Ovary (tissue), 10 donors: ENCODE data around the gene DCAF8L1. TPM values are rescaled to one million over a fixed set of nuclear protein-coding genes. Genes with fewer than 3 reads are reported as not detected.

Source experiments
- DNase-seq, 5 donors: peaks; one replicate each; pipeline ENCODE4 v3.0.0-alpha.2; 2019 to 2020
- H3K27ac ChIP-seq, 2 donors: fragments of 200-600 bp; one replicate each; pipeline versions ENCODE4 v1.5.1 to v1.8.0; 2019 to 2022
- H3K27me3 ChIP-seq: fragments of 200-600 bp; one replicate; pipeline ENCODE4 v1.8.0; 2022
- H3K36me3 ChIP-seq: fragments of 200-600 bp; sonication (generic); one replicate; pipeline ENCODE4 v1.5.1; 2019
- H3K4me1 ChIP-seq: one replicate; pipeline ENCODE4 v1.8.1; 2013; ENCODE audit warnings: mild to moderate bottlenecking, moderate library complexity; ENCODE audit not compliant: insufficient read depth
- H3K4me3 ChIP-seq: fragments of 200-600 bp; sonication (generic); one replicate; pipeline ENCODE4 v1.5.1; 2017
- H3K9me3 ChIP-seq, 2 donors: fragments of 200-600 bp in 1 of 2; sonication (generic) in 1 of 2; one replicate each; pipeline versions ENCODE4 v1.5.1 to v1.8.1; 2013 to 2019; ENCODE audit warnings: mild to moderate bottlenecking in 1 of 2, moderate library complexity in 1 of 2
- CTCF ChIP-seq, 3 donors: fragments of 450-650 bp in 2 of 3; fragments of 200-600 bp in 1 of 3; IDR thresholded peaks; one replicate each; pipeline versions ENCODE4 v1.5.1 to v1.8.0; 2016 to 2022; ENCODE audit warnings: antibody characterized with exemption in 3 of 3, mild to moderate bottlenecking in 1 of 3
- EP300 ChIP-seq: sonication (generic); formaldehyde crosslinking; IDR thresholded peaks from one replicate; pipeline ENCODE4 v1.6.1; 2017; ENCODE audit warnings: antibody characterized with exemption
- POLR2A ChIP-seq: fragments of 450-650 bp; IDR thresholded peaks from one replicate; pipeline ENCODE4 v1.6.1; 2017; ENCODE audit warnings: antibody characterized with exemption, mild to moderate bottlenecking, moderate library complexity
- WGBS, 3 donors: extraction: QIAGEN DNeasy Blood & Tissue Kit in 1 of 3; methylation state at CpG; one replicate each; pipeline versions ENCODE4 v1.1.5 to v1.1.7; 2013 to 2017; 5-methylcytosine and 5-hydroxymethylcytosine counted together
- intact Hi-C, 4 donors: fragments of 100-400 bp; cut with DNase I; formaldehyde crosslinking; loops; one replicate each; pipeline versions ENCODE4 v1.11.0 to v1.15.1; 2022 to 2023
- long read RNA-seq, 3 donors: library from polyadenylated mRNA in 2 of 3; unstranded in 2 of 3; transcript quantifications; one replicate each; pipeline ENCODE4 v2.0.0 and lab custom pipeline, GENCODE V29; 2021 to 2026
- polyA plus RNA-seq, 2 donors: library from polyadenylated mRNA; stranded (reverse); fragments of 200-250 nt in 1 of 2; fragments of 350-450 nt in 1 of 2; fragmentation: Illumina TruSeq in 1 of 2; extraction: RNeasy Lipid Tissue Mini Kit (QIAGEN cat#74804) in 1 of 2; gene quantifications; one replicate each; pipeline ENCODE4 v1.2.3, GENCODE V29; 2013 to 2014
- total RNA-seq, 7 donors: library from RNA; depleted of rRNA in 2 of 7; stranded (reverse); fragments of >200 nt in 2 of 7; fragmentation: NEBNext Ultra II Directional in 3 of 7; extraction: Animal tissue kit (Norgen Biotek cat#: 25700) in 3 of 7; gene quantifications; one replicate each; pipeline versions ENCODE4 v1.1.0 to v1.2.4, GENCODE V29; 2016 to 2023
- donor health status: DM: no; HTN: no; CAD: no; lungs with moderate emphysema.
- donor health status: DM: no; HTN: no; CAD: no.
- donor health status: Bipolar disorder and iron deficiency.
- donor health status: DM: yes; HTN: yes; CAD: no.
- donor health status: DM: no; HTN: no; CAD: no.
- donor health status: DM: yes; HTN: yes; CAD: no.

The DCAF8L1 gene
- not detected for total RNA-seq
- polyA plus RNA-seq, result not detected
- long read RNA-seq, donor 1, result 0 reads
- long read RNA-seq, donor 2, result 0 reads
- long read RNA-seq, donor 3, result 0 reads

- TF ChIP-seq CTCF (IDR thresholded peaks at IDR 0.05), result no peak
- TF ChIP-seq EP300, result no peak
- no peak for TF ChIP-seq POLR2A
- Histone ChIP-seq H3K4me3 (no peak within 1 kb of the TSS), H3K36me3 (no peaks in the 10 kb centered on the region), H3K27me3 (no peaks in the 10 kb centered on the region), H3K9me3 (no peaks in the 10 kb centered on the region), H3K4me1 (no peaks in the 10 kb centered on the region), H3K27ac (no peak within 1 kb of the TSS)
- 82 to 89% (median 84%) methylated on average over 14 of the region's 14 CpGs for WGBS, 3 donors
- no peak for DNase-seq
- intact Hi-C loops, result no loop called here
These were observed at the start of gene DCAF8L1 for GRCh38 chrX:27981349-27981748. TSS of gene DCAF8L1 (minus strand) at chrX:27981449. CDS start at chrX:27981334, 115 bp downstream.

GRCh38 chrX:28022371-28022770 lies 41.1 kb upstream of the DCAF8L1 start:
- intact Hi-C loops, result no loop called here
- WGBS, 3 donors, result 62 to 76% (median 66%) methylated on average over 2 of the region's 2 CpGs
- H3K4me1 ChIP-seq, result no peaks in the 10 kb centered on the region

GRCh38 chrX:28016823-28017222 lies 35.6 kb upstream of the DCAF8L1 start:
- Histone ChIP-seq H3K27me3 (no peaks in the 10 kb centered on the region), H3K36me3 (no peaks in the 10 kb centered on the region), H3K4me1 (no peaks in the 10 kb centered on the region), H3K27ac (no peak overlapping the region), H3K4me3 (no peak overlapping the region), H3K9me3 (no peaks in the 10 kb centered on the region)
- no peak for DNase-seq
- 43 to 53% (median 52%) methylated on average over 1 of the region's 1 CpG for WGBS, 3 donors
- no peak for TF ChIP-seq EP300
- no peak for TF ChIP-seq CTCF (IDR thresholded peaks at IDR 0.05)
- intact Hi-C loops, result no loop called here

More at GRCh38 chrX:28022371-28022770, 41.1 kb upstream of the DCAF8L1 start:
- H3K27ac ChIP-seq, result no peak overlapping the region
- TF ChIP-seq EP300 (no peak), POLR2A (no peak), CTCF (IDR thresholded peaks at IDR 0.05) (no peak)
- H3K27me3 ChIP-seq, result no peaks in the 10 kb centered on the region
- H3K9me3 ChIP-seq, result no peaks in the 10 kb centered on the region
- no peak overlapping the region for H3K4me3 ChIP-seq
- H3K36me3 ChIP-seq, result no peaks in the 10 kb centered on the region
- no peak for DNase-seq

- DNase-seq, result no peak
- Histone ChIP-seq H3K4me1 (no peaks in the 10 kb centered on the region), H3K9me3 (no peaks in the 10 kb centered on the region), H3K27ac (no peak overlapping the region), H3K36me3 (no peaks in the 10 kb centered on the region), H3K27me3 (no peaks in the 10 kb centered on the region), H3K4me3 (no peak overlapping the region)
- WGBS, 3 donors, result 88 to 91% (median 88%) methylated on average over 6 of the region's 6 CpGs
- intact Hi-C loops, result no loop called here
- no peak for TF ChIP-seq EP300
- TF ChIP-seq POLR2A, result no peak
- no peak for TF ChIP-seq CTCF (IDR thresholded peaks at IDR 0.05)
These were observed 34.7 kb upstream of the DCAF8L1 start for GRCh38 chrX:28015993-28016392.
